ENCODE measurements around the gene DNAJC12.

DNA sequence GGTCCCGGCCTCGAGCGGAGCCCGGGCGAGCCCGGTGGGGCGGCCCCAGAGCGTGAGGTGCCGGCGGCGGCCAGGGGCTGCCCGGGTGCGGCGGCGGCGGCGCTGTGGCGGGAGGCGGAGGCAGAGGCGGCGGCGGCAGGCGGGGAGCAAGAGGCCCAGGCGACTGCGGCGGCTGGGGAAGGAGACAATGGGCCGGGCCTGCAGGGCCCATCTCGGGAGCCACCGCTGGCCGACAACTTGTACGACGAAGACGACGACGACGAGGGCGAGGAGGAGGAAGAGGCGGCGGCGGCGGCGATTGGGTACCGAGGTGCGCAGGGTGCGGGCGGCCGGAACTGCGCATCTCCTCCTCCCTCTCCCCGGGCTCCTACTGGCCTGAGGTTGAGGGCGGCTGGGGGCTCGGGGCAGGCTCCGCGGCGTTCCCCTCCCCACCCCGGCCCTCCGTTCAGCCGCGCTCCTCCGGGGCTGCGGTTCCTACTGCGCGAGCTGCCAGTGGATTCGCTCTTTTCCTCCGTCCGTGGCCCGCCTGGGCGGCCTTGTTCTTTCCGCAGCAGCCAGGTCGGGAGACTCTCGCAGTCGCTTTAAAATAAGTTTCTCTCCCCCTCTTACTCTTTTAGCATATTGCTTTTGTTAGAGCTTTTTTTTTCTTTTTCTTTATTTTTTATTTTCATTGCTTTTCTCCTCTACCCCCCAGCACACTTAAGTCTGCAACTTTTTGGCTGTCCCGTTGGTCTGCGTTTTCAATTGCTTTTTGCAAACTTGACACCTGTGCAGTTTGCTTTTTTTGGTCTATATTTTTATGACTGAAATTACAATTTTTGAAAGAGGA is 47.1 kb upstream of the DNAJC12 start:
- no peak for TF ChIP-seq EZH2 (IDR thresholded peaks at IDR 0.05; ENCODE audit: borderline replicate concordance, low read length)
- TF ChIP-seq, protein P1, sequence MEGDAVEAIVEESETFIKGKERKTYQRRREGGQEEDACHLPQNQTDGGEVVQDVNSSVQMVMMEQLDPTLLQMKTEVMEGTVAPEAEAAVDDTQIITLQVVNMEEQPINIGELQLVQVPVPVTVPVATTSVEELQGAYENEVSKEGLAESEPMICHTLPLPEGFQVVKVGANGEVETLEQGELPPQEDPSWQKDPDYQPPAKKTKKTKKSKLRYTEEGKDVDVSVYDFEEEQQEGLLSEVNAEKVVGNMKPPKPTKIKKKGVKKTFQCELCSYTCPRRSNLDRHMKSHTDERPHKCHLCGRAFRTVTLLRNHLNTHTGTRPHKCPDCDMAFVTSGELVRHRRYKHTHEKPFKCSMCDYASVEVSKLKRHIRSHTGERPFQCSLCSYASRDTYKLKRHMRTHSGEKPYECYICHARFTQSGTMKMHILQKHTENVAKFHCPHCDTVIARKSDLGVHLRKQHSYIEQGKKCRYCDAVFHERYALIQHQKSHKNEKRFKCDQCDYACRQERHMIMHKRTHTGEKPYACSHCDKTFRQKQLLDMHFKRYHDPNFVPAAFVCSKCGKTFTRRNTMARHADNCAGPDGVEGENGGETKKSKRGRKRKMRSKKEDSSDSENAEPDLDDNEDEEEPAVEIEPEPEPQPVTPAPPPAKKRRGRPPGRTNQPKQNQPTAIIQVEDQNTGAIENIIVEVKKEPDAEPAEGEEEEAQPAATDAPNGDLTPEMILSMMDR (IDR thresholded peaks at IDR 0.05; ENCODE audit: low read length): no peak

All from OCI-LY1 (cell line).